ENCODE results near the gene STYXL2. TPM values are rescaled to one million over a fixed set of nuclear protein-coding genes. Genes with fewer than 3 reads are reported as not detected.

Gene STYXL2
- total RNA-seq, 1 donor from 2014 or later, result 0.06 TPM

GRCh38 chr1:167057241-167057688 lies 36.6 kb upstream of the STYXL2 start:
- peak; percentile 82 for DNase-seq (ENCODE audit: low spot score)
- H3K27ac ChIP-seq, result no peak overlapping the region

GRCh38 chr1:167059045-167059808 lies 34.6 kb upstream of the STYXL2 start:
- peak; percentile 80 for DNase-seq (ENCODE audit: low spot score)
- H3K4me2 ChIP-seq, result peak overlapping the region; percentile 39
- H3K27ac Mint-ChIP-seq, result peak overlapping the region; percentile 55

More at GRCh38 chr1:167057241-167057688, 36.6 kb upstream of the STYXL2 start:
- Histone ChIP-seq H3K27me3 (no peaks in the 10 kb centered on the region), H3K4me2 (no peak overlapping the region), H2AFZ (replicated peaks) (no peak overlapping the region), H3K9me3 (ENCODE audit: low read depth) (no peaks in the 10 kb centered on the region), H3F3A (ENCODE audit: low read depth) (peaks cover 8% of the 10 kb centered on the region), H3K9ac (no peak overlapping the region), H3K36me3 (no peaks in the 10 kb centered on the region), H3K4me3 (no peak overlapping the region), H3K79me2 (ENCODE audit: low read depth) (no peaks in the 10 kb centered on the region), H3K4me1 (no peaks in the 10 kb centered on the region), H4K20me1 (ENCODE audit: low read depth) (no peaks in the 10 kb centered on the region)
- Mint-ChIP-seq H3K27ac (no peak overlapping the region), H3K9me3 (no peaks in the 10 kb centered on the region), H3K27me3 (ENCODE audit: insufficient read depth, low read depth) (peaks cover 2% of the 10 kb centered on the region), H3K4me1 (peaks cover 18% of the 10 kb centered on the region), H3K36me3 (peaks cover 3% of the 10 kb centered on the region), H3K4me3 (no peak overlapping the region)
- peak; percentile 77 for TF ChIP-seq CTCF (IDR thresholded peaks at IDR 0.05)
- TF ChIP-seq EZH2phosphoT487 (IDR thresholded peaks at IDR 0.05), result no peak

GRCh38 chr1:167059809-167060107 lies 34.1 kb upstream of the STYXL2 start:
- Histone ChIP-seq H3K4me1 (no peaks in the 10 kb centered on the region), H3F3A (ENCODE audit: low read depth) (peaks cover 8% of the 10 kb centered on the region), H4K20me1 (ENCODE audit: low read depth) (no peaks in the 10 kb centered on the region), H2AFZ (replicated peaks) (no peak overlapping the region), H3K4me3 (no peak overlapping the region), H3K27me3 (no peaks in the 10 kb centered on the region), H3K79me2 (ENCODE audit: low read depth) (no peaks in the 10 kb centered on the region), H3K4me2 (no peak overlapping the region), H3K27ac (no peak overlapping the region), H3K9me3 (ENCODE audit: low read depth) (no peaks in the 10 kb centered on the region), H3K36me3 (no peaks in the 10 kb centered on the region), H3K9ac (no peak overlapping the region)
- H3K9me3 Mint-ChIP-seq, result no peaks in the 10 kb centered on the region
- H3K36me3 Mint-ChIP-seq, result no peaks in the 10 kb centered on the region
- H3K4me3 Mint-ChIP-seq, result no peak overlapping the region
- no peak for DNase-seq (ENCODE audit: low spot score)
- peaks cover 15% of the 10 kb centered on the region for H3K4me1 Mint-ChIP-seq
- peaks cover 4% of the 10 kb centered on the region for H3K27me3 Mint-ChIP-seq (ENCODE audit: insufficient read depth, low read depth)
- no peak overlapping the region for H3K27ac Mint-ChIP-seq
- TF ChIP-seq EZH2phosphoT487 (IDR thresholded peaks at IDR 0.05), result no peak
- no peak for TF ChIP-seq EZH2 (IDR thresholded peaks at IDR 0.05)
- TF ChIP-seq CTCF (IDR thresholded peaks at IDR 0.05), result no peak

More at GRCh38 chr1:167059045-167059808, 34.6 kb upstream of the STYXL2 start:
- TF ChIP-seq CTCF (IDR thresholded peaks at IDR 0.05) (peak; percentile 97), EZH2 (IDR thresholded peaks at IDR 0.05) (no peak)
- no peaks in the 10 kb centered on the region for H3K36me3 ChIP-seq
- no peak overlapping the region for H3K27ac ChIP-seq
- no peak overlapping the region for H3K4me3 ChIP-seq
- no peaks in the 10 kb centered on the region for H3K79me2 ChIP-seq (ENCODE audit: low read depth)
- H3K9ac ChIP-seq, result no peak overlapping the region
- no peaks in the 10 kb centered on the region for H3K27me3 ChIP-seq
- no peaks in the 10 kb centered on the region for H3K9me3 Mint-ChIP-seq
- peak overlapping the region; percentile 98 for H2AFZ ChIP-seq (replicated peaks)
- no peak overlapping the region for H3K4me3 Mint-ChIP-seq
- H4K20me1 ChIP-seq (ENCODE audit: low read depth), result no peaks in the 10 kb centered on the region
- no peaks in the 10 kb centered on the region for H3K4me1 ChIP-seq
- no peaks in the 10 kb centered on the region for H3K36me3 Mint-ChIP-seq
- H3K4me1 Mint-ChIP-seq, result peaks cover 15% of the 10 kb centered on the region
- peaks cover 4% of the 10 kb centered on the region for H3K27me3 Mint-ChIP-seq (ENCODE audit: insufficient read depth, low read depth)
- no peaks in the 10 kb centered on the region for H3K9me3 ChIP-seq (ENCODE audit: low read depth)
- H3F3A ChIP-seq (ENCODE audit: low read depth), result peaks cover 8% of the 10 kb centered on the region
